ENCODE measurements around the gene SPACA1.

GRCh38 chr6:88000713-88001112 is 46.9 kb upstream of the SPACA1 start:
- TF ChIP-seq POLR2A (IDR thresholded peaks at IDR 0.05) (no peak), CTCF (IDR thresholded peaks at IDR 0.05) (no peak)
